Anterior cingulate cortex (tissue), 58 donors: ENCODE measurements around the gene ACTR3.

Experiments
- DNase-seq, 58 donors: peaks; one replicate each; lab custom pipeline; 2025; lab: John Stamatoyannopoulos, UW

Gene ACTR3

DNA sequence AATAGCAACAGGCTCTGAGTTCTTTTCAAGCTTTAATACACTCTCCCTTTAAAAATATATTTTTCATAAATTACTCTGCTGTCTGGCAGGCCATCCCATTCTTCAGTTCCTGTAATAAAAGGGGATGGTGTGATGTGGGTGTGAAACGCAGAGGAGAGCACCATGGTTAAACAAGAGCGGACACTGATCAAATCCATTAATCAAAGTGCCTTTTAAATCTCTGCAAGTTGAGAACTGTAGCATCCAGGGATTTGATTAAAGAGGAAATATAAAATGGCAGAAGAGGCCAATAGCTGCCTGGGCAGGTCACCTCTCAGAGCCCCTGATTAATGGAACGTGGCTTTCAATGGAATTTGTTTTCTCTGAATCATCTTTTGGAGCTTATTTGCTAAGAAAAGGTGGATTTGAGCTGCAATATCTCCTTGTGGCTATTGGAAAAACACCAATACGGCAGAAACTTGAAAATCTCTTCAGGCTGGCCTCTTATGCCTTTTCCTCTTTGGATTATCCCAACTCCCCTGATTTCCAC, 96.9 kb downstream of the ACTR3 start:
- no peak for DNase-seq

DNA sequence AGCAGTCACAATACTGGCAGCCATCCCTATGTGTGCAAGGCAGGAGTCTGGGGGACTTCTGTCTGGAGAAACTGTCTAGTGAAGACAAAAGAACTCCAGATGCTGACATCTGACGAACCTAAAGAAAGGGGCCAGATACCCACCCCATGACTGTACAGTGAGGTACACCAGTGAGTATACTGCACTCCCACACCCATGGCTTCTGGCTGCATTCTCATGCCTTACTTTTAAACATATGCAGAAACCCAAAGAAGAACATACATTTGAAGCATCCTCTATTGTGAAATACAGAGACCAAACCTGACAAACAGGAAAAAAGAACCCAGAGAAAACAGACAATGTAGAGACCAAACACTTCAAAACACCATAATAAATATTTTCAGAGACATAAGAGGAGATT, 102.2 kb downstream of the ACTR3 start:
- no peak for DNase-seq

DNA sequence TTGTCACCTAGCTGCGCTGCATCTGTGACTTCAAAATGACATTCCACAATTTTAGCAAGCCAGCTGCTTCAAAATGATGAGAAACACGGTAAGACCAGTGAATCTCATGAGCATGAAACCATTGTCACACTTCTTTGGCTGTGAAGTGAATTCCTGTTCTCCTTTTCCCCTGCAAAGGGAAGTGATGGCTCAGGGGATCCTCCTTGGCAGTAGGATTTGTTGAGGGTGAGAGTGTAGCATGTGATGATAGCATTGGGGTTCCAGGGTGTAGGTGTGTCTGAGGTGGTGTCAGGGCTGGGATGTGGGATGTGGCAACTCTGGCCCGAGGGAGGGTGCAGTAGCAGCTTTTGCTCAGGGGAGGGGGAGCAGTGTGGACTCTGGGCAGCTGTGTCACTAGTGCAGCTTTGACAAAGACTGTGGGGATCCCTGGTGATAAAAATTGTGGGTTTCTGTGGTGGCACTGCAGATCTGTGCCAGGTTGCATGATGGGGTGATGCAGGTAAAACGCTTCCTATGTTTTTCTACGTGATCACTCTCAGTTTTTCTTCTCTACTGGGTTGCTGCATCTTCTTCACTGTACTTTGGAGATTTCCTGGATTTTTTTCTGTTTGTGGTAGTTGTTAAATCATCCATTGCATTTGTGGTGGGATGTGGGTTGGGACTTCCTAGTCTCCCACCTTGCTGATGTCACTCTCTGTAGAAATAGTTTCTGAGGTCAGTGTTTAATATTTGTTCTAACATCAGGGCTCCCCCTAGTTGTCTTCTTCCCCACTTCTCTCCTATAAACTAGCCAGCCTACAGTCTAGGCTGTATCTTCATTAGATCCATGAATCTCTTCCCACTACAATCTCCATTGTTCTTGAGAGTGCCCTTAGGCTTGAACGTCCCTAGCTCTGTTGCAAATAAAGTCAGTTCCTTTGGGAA, 107.0 kb downstream of the ACTR3 start:
- DNase-seq = peak in 4 of 58 donors; percentile 7 to 18 (median 16)

DNA sequence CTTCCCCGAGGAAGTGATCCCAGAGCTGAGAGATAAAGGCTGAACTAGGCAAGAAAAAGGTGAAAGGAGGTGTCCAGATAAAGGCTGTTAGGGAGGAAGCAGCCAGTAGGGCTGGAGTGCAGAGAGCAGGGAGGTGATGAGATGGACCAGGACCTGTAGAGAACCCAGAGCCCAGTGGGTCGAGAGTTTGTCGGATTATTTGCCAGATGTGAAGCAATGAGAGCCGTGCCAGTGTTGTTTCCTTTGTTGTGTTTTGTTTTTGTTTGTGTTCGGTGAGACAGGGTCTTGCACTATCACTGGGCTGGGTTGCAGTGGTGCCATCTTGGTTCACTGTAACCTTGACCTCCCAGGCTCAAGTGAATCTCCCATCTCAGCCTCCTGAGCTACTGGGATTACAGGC, 111.3 kb downstream of the ACTR3 start:
- no peak for DNase-seq

DNA sequence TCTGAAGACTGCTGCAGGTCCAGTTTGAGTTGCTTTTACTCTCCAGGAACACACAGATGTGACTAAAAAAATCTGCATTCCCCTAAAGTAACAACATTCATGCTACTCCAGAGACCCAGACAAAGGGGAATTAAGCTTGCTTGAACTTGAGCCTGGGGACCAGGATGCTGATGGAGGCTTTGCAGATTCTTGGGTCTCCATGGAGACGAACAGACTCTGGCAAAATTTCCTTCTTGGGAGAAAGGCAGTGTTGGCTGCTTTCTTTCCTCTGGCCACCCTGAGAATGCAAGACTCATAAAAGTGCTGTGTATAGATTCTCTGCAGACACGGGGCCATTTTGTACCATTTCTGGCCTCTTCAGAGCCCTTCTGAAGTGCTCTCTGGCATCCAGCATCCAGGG, 112.0 kb downstream of the ACTR3 start:
- peak in 32 of 58 donors; percentile 12 to 76 (median 29) for DNase-seq

DNA sequence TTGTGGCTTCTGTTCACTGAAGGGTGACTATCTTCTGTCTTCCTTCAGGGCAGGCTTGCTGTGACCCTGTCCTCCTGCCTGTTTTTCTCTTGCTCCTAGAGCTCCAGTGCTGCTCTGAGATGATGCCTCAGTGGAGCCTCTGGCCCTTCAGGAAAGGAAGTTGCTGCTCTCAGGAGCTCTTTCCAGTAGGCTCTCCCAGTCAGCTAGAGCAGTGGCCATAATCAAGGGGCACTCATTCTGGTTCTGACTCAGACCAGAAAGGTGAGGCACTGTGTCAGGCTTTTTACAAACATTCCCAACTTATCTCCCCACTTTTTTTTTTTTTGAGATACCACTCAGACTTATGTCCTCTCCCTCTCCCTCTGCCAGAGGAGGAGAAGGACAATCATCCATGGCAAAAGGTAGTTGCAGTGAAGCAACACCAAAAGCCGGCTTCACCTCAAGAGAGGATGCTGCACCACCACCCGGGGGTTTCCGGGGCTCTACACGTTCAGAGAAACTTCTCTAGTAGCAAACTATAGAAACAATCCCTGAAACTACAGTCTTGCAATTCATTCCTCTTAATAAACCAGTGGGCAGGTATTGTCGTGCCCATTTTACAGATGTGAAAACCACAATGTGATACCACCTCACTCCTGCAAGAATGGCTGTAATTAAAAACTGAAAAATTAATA, 115.4 kb downstream of the ACTR3 start:
- DNase-seq = no peak

DNA sequence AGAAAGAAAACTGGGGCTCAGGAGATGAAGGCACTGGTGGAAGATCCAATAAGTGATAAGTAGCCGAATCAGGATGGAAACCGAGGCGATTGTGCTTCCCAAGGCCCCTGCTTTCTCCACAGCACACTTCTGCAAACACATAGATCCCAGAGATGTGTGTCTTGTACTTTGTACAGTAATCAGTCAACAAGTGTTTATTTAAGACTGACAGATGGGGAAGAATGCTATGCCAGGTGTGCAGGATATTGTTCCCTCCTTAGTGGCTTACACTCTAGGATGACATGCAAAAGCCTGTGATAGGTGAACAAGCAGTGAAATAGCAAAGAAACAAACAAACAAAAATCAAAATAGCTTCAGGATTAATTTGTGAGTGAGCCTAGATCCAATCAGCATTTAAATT, 116.6 kb downstream of the ACTR3 start:
- no peak for DNase-seq

DNA sequence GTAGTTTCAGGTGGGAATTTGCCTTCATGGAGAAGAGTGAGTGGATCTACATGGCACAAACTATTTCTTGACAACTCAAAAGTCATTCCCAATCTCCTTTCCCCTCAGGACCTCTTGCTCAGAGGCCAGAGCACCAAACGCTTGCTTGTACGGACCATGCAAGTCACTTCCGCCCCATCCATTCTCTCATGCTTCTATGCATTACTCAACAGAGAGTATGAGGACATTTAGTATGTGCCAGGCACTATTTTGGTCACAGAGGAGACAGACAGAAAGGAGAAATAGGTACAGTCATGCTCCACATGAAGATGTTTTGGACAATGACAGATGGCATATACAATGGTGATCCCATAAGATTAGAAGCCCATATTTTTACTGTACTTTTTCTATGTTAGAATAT, 117.5 kb downstream of the ACTR3 start:
- DNase-seq = no peak

DNA sequence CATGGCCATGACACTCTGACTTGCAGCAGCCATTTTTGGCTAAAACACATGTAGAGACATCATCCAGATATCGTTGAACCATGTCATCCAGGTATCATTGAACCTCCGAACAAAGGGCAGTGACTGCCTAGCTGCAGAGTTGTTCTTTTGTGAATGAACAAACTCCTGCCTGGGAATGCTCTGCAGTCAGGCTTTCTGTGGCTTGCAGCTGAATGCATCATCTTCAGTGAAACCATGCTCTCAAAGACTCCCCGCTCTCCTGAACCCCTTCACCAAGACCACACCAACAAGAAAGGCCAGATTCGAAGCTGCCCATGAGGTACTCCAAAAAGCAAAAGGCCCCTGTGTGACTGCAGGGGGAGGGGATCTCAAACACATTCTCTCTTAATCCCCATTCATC, 118.8 kb downstream of the ACTR3 start:
- DNase-seq = no peak

DNA sequence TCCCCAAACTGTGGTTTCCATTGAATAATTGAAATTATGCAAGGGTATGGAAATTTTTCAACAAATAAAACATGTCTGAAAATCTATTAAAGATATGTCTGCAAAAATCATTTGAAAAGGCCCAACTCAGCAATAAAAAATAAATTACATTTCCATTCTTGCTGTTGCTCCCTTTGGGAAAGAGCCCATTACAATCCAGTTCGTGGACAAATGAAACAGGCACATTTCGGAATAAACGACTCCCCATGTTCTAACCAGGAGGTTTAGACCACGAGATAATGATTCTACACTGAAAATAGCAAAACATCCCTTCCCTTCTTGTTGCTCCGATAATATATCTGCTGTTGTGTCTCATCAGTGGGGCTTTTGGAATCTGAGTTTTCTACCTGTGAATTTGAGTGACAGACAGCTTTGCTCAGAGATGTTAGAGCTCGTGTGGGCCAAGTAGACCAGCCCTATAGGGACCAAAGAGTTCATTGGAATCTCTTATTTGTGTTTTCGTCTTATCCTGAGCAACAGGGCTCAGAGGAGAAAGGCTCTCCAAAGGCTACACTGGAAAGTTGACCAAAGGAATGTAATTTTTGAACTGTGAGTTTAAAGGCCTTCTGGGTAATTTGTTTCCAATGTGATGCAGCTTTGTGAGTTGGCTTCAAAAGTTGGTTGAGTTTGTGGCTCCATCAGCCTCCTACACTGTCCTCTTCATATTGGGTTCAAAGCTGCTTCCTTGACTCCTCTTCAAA, 119.5 kb downstream of the ACTR3 start:
- no peak for DNase-seq

DNA sequence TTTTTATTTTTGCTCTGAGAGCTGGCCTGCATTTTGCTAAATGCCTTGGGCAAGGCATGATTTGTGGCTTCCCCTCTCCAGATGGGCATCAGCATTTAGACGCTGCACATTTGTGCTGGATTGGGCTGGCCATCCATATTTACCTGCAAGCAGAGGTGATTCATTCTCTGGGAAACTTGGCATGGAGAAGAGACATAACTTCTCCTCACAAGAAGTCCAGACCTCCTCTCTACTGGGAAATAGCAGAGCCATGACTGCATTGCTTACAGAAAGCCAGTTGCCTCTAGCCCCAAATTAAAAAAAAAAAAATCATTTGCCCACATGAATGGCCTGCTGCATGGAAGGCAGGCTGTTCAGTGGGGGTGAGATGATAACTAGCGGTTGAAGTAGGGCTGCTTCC, 120.1 kb downstream of the ACTR3 start:
- DNase-seq = no peak

DNA sequence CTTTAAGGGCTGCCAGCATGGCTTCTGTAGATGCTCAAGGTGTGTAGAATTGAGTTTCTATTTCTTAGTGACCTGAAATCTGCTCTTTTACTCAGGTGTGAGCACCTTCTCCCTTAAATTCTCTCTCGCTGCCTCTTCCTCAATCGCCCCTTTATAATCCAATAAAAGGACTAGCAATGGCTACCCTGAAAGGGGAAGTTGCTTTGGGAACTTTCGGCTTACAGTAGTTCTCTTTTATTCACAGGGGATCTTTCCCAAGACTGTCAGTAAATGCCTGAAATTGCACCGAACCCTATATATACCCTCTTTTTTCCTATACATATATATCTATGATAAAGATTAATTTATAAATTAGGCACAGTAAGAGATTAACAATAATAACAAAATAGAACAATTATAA, 121.8 kb downstream of the ACTR3 start:
- no peak for DNase-seq
